ENCODE data around the gene SHC4.

Gene SHC4

DNA sequence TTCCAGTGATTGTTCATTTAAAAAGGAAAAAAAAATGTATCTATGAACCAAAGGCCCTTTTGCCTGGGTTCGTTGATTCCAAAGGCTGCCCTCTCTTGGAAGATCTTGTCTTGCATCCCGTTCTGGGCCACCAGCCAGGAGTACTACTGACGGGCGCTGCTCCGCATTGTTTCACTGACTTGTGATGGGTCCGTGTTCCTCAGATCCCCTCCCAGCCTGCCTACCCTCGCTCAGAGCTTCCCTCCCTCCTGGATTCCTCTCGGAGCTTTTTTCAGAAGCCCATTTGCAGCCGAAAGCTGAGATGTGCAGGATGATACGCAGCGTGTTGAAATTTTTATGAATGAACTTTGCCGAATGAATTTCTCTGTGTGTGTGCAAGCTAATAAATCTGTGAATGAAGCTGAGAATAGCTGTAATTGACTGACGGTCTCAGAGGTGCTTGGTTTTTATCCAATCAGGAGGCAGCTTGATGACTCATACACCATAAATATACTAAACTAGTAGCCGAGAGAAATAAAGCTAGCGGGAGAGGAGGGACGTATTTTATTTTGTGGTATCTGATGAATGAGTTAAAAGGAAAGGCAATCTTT is at the start of gene SHC4:
Gene SHC4, minus strand, starts transcription at position 396 of the 590 bp plus-strand sequence. CDS start 904 bp downstream, outside the sequence.
- Histone ChIP-seq H3K27ac (no peak within 1 kb of the TSS), H3K36me3 (replicated peaks) (no peaks in the 10 kb centered on the region), H3K27me3 (replicated peaks) (no peaks in the 10 kb centered on the region), H3K4me3 (ENCODE audit: low read depth, low read length) (peak within 1 kb of the TSS; percentile 75)
- TF ChIP-seq CTCF (IDR thresholded peaks at IDR 0.05; ENCODE audit: low read depth, low read length, missing control alignments), result peak; percentile 64
- in situ Hi-C loops (cut with HindIII; ENCODE audit: low pct_ligation_motif_present, low sequenced_read_pairs), result no loop called here
- DNase-seq, result peak; percentile 79

GRCh38 chr15:48999314-48999713 is 35.6 kb upstream of the SHC4 start:
- Histone ChIP-seq H3K27ac (no peak overlapping the region), H3K27me3 (replicated peaks) (no peaks in the 10 kb centered on the region), H3K4me3 (ENCODE audit: low read depth, low read length) (no peak overlapping the region), H3K36me3 (replicated peaks) (peaks cover 13% of the 10 kb centered on the region)
- no peak for TF ChIP-seq CTCF (IDR thresholded peaks at IDR 0.05; ENCODE audit: low read depth, low read length, missing control alignments)
- no peak for DNase-seq
- in situ Hi-C loops (cut with HindIII; ENCODE audit: low pct_ligation_motif_present, low sequenced_read_pairs), result no loop called here

DNA sequence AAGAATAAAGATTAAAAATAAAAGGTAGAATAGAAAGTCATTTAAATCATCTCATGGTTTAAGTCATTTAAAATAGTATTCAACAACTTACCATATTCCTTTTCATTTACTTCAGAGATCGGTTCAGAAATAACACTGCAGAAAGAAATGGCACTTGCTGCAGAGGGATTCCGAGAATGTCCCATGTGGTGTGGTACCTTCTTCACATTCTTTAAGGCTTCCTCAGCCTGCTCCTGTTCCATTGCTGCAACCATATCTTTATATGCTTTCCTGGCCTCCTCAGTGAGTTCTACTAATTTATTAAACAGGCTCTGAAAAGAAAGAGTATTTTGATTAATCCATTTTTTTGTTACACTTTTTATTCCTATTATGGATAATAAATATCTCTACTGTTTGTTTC is 32.6 kb upstream of the SHC4 start:
- in situ Hi-C loops (cut with HindIII; ENCODE audit: low pct_ligation_motif_present, low sequenced_read_pairs), result no loop called here
- H3K4me3 ChIP-seq (ENCODE audit: low read depth, low read length), result no peak overlapping the region
- H3K36me3 ChIP-seq (replicated peaks), result peaks cover 18% of the 10 kb centered on the region
- H3K27me3 ChIP-seq (replicated peaks), result no peaks in the 10 kb centered on the region
- DNase-seq, result peak; percentile 39
- TF ChIP-seq CTCF (IDR thresholded peaks at IDR 0.05; ENCODE audit: low read depth, low read length, missing control alignments), result no peak
- no peak overlapping the region for H3K27ac ChIP-seq

DNA sequence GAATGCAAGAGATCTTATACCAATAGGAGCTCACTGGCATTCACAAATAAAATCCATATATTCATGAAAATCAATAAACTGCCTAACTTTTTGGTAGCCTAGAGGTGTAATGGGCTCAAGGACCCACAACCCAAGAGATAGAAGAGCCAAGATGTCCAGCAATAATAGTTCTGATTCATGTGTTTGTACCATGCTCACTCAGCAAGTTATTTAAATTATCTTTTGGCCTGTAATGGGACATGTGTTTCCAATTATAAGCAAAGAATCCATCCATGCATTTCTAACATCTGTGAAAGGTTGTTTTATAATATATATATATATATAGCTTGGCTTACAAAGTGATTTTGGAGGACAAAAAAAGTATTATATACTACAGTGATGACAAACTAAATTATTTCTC is 29.7 kb upstream of the SHC4 start:
- Histone ChIP-seq H3K4me3 (ENCODE audit: low read depth, low read length) (no peak overlapping the region), H3K27me3 (replicated peaks) (no peaks in the 10 kb centered on the region), H3K27ac (no peak overlapping the region), H3K36me3 (replicated peaks) (peaks cover 14% of the 10 kb centered on the region)
- TF ChIP-seq CTCF (IDR thresholded peaks at IDR 0.05; ENCODE audit: low read depth, low read length, missing control alignments), result no peak
- in situ Hi-C loops (cut with HindIII; ENCODE audit: low pct_ligation_motif_present, low sequenced_read_pairs), result no loop called here
- no peak for DNase-seq

GRCh38 chr15:48992545-48992944 is 28.8 kb upstream of the SHC4 start:
- in situ Hi-C loops (cut with HindIII; ENCODE audit: low pct_ligation_motif_present, low sequenced_read_pairs), result no loop called here
- no peaks in the 10 kb centered on the region for H3K27me3 ChIP-seq (replicated peaks)
- TF ChIP-seq CTCF (IDR thresholded peaks at IDR 0.05; ENCODE audit: low read depth, low read length, missing control alignments), result no peak
- peaks cover 17% of the 10 kb centered on the region for H3K36me3 ChIP-seq (replicated peaks)
- H3K27ac ChIP-seq, result no peak overlapping the region
- no peak overlapping the region for H3K4me3 ChIP-seq (ENCODE audit: low read depth, low read length)
- DNase-seq, result no peak

DNA sequence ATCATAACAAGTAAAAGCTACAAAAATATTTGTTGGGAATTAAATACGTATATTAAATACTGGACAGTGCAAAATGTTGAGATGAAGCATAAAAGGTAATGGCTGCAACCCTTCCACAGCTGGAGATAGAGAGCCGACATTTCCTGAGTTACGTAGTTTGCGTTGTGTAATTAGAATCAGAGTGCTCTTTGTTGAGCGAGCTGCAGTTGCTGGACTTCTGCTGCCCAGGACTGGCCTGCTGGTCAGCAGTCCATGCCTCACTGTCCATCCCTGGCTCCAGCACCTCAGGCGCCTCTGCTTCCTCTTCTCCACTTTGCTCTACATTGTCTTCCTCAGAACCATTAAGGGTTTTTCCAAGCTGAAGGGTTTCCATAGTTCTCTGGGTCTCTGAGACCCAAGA is 28.4 kb upstream of the SHC4 start:
- Histone ChIP-seq H3K36me3 (replicated peaks) (peaks cover 14% of the 10 kb centered on the region), H3K4me3 (ENCODE audit: low read depth, low read length) (no peak overlapping the region), H3K27ac (no peak overlapping the region), H3K27me3 (replicated peaks) (no peaks in the 10 kb centered on the region)
- no peak for TF ChIP-seq CTCF (IDR thresholded peaks at IDR 0.05; ENCODE audit: low read depth, low read length, missing control alignments)
- in situ Hi-C loops (cut with HindIII; ENCODE audit: low pct_ligation_motif_present, low sequenced_read_pairs), result no loop called here
- no peak for DNase-seq
